GM12878 (cell line): ENCODE results near the gene GADL1.

Experiments
- CTCF ChIP-seq, 3 experiments: IDR thresholded peaks in 2 of 3; conservative IDR thresholded peaks in 1 of 3; 2 replicates each; pipeline ENCODE4 v1.5.1; 2011; ENCODE audit warnings: low read depth in 3 of 3, low read length in 3 of 3, mild to moderate bottlenecking in 3 of 3, control low read depth in 2 of 3, moderate library complexity in 2 of 3, inconsistent platforms in 1 of 3, mixed read lengths in 1 of 3; ENCODE audit not compliant: control insufficient read depth in 2 of 3, insufficient read depth in 1 of 3; ENCODE audit errors: extremely low read depth in 1 of 3
- EP300 ChIP-seq, 2 experiments: fragments of 150-350 bp in 1 of 2; IDR thresholded peaks; 2 replicates each; pipeline ENCODE4 v1.6.1; 2011 to 2012; ENCODE audit warnings: low read depth in 2 of 2, low read length in 2 of 2, borderline replicate concordance in 1 of 2, improper control_type of control experiment in 1 of 2, inconsistent platforms in 1 of 2; ENCODE audit not compliant: control insufficient read depth in 1 of 2
- FOXK2 ChIP-seq: fragments of 450-650 bp; IDR thresholded peaks from 2 replicates; pipeline ENCODE4 v1.6.1; 2017; ENCODE audit warnings: mild to moderate bottlenecking, moderate library complexity
- GABPA ChIP-seq: IDR thresholded peaks from 2 replicates; pipeline ENCODE4 v1.6.1; 2014; ENCODE audit warnings: antibody characterized with exemption, low read depth, mild to moderate bottlenecking, inconsistent platforms
- PAX8 ChIP-seq: fragments of 450-650 bp; IDR thresholded peaks from 2 replicates; pipeline ENCODE4 v1.6.1; 2017; ENCODE audit warnings: mild to moderate bottlenecking, moderate library complexity
- POLR2A ChIP-seq: IDR thresholded peaks from 2 replicates; pipeline ENCODE4 v1.6.1; 2011; ENCODE audit warnings: low read depth, mild to moderate bottlenecking, low read length
- ZNF207 ChIP-seq: fragments of 450-650 bp; IDR thresholded peaks from 2 replicates; pipeline ENCODE4 v1.6.1; 2014; ENCODE audit warnings: antibody characterized with exemption, mild to moderate bottlenecking, borderline replicate concordance

GRCh38 chr3:30700702-30701321 lies 193.6 kb downstream of the GADL1 start:
- no peak for TF ChIP-seq CTCF (IDR thresholded peaks at IDR 0.05 in 2 of 3, conservative IDR thresholded peaks at IDR 0.05 in 1 of 3; ENCODE audit: control insufficient read depth in 2 of 3, extremely low read depth in 1 of 3, insufficient read depth in 1 of 3, low read depth in 3 of 3, low read length in 3 of 3)
- TF ChIP-seq POLR2A = no peak
- TF ChIP-seq EP300 (IDR thresholded peaks at IDR 0.05; ENCODE audit: borderline replicate concordance in 1 of 2, control insufficient read depth in 1 of 2, low read depth in 2 of 2, low read length in 2 of 2) = no peak
- no peak for TF ChIP-seq GABPA
- no peak for TF ChIP-seq ZNF207
- no peak for TF ChIP-seq FOXK2
- no peak for TF ChIP-seq PAX8
